ENCODE data around the gene TEKT2.
A peak's percentile ranks its signal among the peaks of the same experiment; 100 is the strongest.

The TEKT2 gene

GRCh38 chr1:36088265-36088576 lies 4.3 kb downstream of the TEKT2 start:
- no peak for DNase-seq

- peak; percentile 65 to 71 for DNase-seq
These were observed 4.9 kb downstream of the TEKT2 start, which contains the start of gene ADPRS for GRCh38 chr1:36088577-36089392. ADPRS (plus strand) TSS chr1:36088892; CDS start chr1:36088905, 13 bp downstream.

DNA sequence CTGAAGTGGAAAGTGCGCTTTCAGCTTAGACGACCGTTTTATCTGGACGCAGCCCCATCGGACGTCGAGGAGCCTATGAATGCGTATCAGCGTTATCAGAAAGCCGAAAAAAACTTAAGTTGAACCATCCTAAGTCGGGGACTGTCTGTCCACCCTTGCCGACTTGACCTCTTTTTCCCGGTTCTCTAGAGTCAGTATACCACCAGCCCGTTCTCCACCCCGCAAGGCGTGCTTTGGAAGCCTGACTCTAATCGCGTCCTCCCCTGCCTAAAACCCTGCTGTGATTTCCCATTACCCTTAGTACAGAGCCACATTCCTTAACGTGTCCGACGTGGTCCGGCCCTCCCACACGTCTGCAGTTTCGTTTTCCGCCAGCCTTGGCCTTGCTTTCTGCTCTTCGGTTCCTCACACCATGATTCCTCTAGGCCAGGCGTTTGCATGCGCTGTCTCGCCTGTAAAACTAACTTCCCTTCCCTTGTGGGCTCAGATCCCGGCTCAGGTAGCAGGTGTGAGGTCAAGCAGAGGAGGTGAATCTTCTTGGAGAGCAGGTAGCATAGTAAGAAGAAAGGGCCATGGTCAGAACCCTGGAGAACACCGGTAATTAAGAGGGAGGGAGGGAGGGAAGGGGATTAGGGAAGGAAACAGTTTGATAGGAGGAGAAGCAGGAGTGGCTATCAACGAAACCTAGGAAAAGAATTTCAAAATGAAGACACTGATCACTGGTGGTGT lies 5.7 kb downstream of the TEKT2 start:
- peak in 1 of 2 donors; percentile 48 for DNase-seq

DNA sequence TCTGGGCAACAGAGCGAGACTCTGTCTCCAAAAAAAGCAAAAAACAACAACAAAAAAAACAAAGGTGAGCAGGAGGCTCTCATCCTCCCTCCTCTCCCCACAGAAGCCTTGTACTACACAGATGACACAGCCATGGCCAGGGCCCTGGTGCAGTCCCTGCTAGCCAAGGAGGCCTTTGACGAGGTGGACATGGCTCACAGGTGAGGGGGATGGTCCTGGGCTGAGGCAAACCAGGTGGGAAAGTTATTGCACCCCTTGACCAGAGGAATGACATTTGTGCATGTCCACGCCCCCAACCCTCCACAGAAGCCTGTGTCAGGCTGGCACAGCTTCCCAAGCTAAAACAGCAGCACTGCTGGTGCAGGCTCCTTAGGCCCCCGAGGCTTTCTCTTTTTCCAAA lies 7.2 kb downstream of the TEKT2 start:
- no peak for DNase-seq

- no peak for DNase-seq
These were observed 7.8 kb downstream of the TEKT2 start for GRCh38 chr1:36091698-36092097.

DNA sequence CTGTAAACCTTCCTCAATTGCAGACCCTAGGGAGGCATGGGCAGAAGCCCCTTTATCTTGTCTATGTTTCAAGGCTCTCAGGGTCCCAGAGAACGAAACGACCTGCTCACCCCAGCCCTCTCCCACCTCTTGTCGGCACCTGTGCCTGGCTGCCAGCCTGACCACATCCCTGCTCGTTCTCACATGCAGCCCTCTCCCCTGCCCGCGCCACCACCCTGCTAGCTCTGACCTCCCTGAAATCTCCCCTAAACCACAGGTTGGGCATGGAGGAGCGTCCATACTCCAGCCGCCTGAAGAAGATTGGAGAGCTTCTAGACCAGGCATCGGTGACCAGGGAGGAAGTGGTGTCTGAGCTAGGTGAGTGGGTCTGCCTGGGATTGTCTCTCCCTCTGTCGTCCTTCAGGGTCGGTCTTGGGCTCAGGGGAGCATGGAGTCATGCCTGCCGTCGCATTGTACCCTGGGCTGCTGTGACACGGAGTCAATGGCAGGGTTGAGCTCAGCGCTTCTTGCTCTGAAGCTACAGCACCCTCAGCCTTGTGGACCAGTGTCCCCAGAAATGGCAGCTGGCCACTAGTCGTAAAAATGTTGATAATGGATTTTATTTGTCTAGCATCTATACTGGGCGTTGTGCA lies 8.4 kb downstream of the TEKT2 start:
- no peak for DNase-seq

- DNase-seq, result no peak
These were observed 8.9 kb downstream of the TEKT2 start for GRCh38 chr1:36092798-36093185.

DNA sequence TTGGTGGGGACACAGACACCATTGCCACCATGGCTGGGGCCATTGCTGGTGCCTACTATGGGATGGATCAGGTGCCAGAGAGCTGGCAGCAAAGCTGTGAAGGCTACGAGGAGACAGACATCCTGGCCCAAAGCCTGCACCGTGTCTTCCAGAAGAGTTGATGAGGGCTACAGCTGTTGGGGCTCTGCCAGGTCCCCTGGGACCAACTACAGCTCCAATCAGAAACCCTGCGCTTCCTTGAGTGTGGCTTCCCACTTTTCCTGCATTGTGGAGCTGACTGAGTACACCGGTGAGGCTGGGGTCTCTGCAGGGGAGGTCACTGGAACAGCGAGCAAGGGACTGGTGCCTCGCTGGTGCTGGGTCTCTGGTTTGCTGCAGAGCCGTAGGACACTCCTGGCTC lies 9.3 kb downstream of the TEKT2 start:
- DNase-seq, result no peak

DNA sequence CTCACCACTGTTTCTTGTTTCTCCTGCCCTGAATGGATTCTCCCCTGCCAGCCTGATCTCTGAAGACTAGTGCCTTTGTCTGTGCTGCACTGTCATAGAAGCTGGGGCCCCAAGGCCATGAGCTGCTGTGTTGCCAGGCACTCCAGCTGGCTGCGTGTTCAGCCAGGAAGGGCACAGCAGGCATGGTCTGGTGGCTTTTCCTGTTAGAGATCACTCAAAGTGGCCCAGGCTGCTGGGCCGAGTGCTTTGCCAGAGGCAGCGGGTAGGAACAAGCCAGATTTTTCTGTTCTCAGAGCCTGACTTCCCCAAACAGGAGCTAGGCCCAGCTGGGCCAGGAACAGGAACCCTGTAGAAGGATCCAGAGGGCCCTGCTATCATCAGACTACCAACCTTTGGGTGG lies 10.0 kb downstream of the TEKT2 start:
- no peak for DNase-seq

DNA sequence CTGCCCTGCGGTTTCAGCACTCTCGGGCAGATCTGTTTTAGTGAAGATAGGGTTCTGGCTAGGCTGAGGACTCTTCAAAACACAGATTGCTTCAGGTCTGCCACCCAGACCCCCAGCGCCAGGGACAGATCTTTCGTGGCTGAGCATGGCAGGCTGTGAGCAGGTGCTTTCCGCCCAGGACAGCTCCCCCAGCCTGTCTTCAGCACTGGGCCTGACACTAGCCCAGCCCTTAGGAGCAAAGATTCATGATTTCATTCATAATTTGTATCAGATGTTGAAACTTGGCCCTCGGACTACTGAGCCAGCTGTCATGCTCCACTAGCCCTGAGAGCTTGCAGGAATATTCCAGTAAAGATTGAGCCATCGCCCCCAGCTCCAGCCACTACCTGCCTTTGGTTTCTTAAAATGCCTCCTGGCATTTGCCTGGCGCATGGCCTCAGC lies 10.7 kb downstream of the TEKT2 start:
- no peak for DNase-seq

DNA sequence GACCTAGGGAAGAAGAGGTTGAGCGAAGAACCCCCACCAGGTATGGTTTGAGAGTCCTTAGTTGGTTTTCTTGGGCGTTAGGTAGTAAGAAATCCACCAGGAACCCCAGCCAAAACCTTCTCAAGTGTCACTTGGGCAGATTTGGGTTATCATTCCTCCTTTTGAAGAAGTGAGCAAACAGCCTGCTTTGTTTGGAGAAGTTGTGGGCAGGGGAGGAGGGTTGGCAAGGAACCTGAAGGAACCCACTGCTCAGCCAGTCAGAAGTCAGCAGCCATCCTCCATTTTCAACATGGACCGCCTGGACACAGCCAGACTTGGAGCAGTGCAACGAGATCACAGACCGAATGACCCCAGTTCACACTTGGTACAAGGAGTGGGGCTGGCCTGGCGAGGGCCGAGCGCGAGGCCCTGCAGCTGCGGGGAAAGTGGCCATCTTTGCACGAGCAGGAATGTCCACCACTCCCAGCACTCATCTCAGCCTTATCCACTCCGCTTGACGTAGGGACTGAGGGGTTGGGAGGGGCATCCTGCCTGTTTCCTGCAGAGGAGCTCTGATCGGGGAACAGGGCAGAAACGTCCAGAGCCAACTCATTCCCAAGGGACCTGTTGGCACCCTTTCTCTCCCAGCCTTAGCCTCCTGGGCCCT lies 12.0 kb downstream of the TEKT2 start:
- DNase-seq, result no peak

DNA sequence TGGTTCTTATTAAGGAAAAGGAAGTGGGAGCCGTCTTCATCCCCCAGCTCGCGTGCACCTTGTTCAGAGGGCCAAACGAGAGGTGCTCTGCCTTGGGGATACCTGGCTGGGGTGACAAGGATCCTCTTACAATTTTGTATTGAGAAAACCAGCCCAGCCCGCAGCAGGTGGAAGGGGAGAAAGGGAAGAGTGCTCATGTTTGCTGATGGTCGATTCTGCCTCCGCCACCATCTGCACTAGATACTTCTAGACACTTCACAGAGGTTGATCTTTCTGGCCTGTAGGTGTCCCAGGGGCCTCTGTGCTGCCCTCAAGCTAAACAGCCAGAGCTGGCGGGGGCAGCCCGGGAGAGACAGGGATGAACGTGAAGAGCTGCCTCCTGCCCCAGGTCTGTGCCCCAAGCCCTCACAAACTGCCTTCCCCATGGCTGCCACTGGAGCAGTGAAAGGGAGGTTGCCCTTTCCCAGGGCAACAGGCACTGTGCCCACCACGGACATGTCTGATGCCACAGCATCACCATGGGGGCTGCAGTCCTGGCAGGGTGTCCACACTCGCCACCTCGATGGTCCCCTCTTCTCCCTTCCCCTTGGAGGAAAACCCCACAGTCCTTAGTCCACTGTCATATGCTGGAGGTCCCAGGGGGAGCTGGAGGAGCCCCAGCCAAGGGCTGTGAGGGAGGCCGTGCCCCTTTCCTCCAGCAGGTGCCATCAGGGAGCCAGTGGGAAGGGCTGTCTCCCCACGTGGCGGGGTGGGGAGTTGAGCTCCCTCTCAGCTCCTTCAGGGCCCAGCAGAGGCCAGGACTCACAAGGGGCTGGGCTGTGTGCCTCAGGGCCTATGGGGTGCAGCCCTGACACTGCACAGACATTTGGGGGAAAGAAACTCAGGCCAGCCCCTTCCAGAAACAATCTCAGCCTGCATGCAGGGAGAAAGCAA lies 12.9 kb downstream of the TEKT2 start:
- no peak for DNase-seq

DNA sequence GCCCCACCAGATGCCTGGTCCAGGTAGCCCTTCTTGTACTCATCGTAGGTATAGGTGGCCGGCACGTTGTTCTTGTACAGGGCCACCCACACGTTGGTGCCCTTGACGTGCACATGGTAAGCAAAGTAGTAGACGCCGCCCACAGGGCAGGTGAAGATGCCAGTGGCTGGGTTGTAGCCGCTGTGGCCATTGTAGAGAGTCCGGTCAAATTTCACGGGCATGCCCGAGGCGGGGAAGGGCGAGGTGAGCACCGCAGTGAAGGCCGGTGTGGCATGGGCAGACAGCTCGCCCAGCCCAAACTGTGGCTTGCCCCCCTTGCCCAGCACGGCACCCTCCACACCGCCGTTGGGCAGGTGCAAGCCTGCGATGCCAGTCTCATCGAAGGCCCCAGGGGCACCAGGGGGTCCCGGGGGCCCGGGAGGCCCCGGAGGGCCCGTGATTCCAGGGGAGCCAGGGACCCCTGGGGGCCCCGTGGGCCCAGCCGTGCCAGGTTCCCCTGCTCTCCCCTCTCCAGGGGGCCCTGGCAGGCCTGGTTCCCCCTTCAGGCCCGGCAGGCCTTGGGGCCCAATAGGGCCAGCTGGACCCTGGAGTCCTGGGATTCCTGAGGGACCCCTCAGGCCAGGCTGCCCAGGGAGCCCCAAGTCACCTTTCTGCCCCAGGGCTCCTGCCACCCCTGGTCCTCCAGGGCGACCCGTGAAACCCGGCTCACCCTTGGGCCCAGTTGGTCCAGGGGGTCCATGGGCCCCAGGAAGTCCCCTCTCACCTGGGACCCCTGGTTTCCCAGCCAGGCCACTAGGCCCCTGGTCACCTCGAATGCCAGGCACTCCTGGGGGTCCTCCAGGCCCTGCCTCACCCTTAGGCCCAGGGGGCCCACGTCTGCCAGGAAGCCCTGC lies 14.0 kb downstream of the TEKT2 start:
- no peak for DNase-seq

- DNase-seq, result no peak
These were observed 14.9 kb downstream of the TEKT2 start for GRCh38 chr1:36098650-36099365.

DNA sequence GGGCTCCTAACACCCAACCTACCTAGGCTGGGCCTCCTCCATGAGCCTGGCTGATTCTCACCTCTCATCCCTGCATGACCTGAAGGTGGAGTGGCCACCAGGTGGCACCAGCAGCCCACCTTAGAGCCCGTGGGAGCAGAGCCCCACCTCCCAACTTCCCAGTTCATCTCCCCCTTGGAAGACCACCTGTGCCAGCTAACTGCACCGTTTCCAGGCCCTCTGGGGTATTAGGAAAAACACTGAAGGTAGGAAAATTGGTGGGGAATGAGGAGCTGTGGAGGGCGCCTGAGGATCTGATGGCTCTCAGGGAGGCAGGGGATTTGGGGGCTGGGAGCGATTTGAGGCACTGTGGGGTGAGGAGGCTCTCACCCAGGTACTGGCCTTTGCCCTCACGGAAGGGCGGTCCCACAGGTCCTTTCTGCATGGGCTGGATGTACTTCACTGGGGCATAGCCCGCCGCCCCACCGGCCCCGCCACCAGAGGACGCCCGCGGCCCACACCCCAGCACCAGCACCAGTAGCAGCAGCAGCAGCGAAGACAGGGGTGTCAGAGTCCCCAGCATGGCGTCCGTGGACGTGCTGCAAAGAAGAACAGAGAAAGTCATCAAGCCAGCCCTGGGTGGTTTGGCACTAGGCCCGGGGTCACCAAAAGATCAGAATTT lies 15.9 kb downstream of the TEKT2 start:
- DNase-seq, result peak; percentile 26 to 51

- DNase-seq, result no peak
These were observed 16.5 kb downstream of the TEKT2 start for GRCh38 chr1:36100376-36100775.

DNA sequence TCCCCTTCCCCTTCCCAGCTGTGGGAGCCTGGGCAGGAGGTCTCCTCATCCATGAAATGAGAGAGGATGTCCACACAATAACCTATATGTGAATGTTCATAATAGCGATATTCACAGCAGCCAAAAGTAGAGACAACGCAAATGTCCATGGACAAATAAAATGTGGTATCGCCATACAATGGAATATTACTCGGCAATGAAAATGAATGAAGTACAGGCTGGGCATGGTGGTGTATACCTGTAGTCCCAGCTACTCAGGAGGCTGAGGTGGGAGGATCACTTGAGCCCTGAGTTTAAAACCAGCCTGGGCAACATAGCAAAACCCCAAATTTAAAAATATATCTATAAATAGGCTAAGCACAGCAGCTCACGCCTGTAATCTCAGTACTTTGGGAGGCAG lies 17.7 kb downstream of the TEKT2 start:
- DNase-seq, result no peak

DNA sequence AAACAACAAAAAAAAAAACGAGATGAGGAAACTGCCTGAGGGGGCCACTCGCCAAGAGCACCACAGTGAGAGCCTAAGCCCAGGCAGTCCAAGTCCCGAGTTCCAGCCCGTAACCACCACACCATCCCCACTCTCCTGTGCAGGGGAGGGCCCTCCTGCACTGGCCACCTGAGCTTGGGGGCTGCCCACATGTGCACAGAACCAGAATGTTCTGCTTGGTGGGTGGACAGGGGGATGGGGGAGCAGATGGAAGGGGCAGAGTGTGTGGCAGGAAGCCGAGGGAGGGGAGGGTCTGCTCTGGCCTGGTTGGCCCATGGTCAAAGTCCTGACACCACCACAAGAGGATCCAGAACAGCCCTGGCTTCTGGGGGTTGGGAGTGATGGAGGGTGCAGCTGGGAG lies 22.4 kb downstream of the TEKT2 start:
- DNase-seq, result no peak

- DNase-seq, result no peak
These were observed 23.5 kb downstream of the TEKT2 start for GRCh38 chr1:36107394-36107793.

- no peak for DNase-seq
These were observed 24.4 kb downstream of the TEKT2 start for GRCh38 chr1:36108314-36108713.

All from bone marrow (tissue), 2 donors.